Transverse colon (tissue), 4 donors: Measurements from ENCODE around the gene OLFM3.

ENCODE experiments used
- POLR2A ChIP-seq: fragments of 450-650 bp; IDR thresholded peaks from one replicate; pipeline ENCODE4 v1.6.1; 2016; ENCODE audit warnings: antibody characterized with exemption, mild to moderate bottlenecking, moderate library complexity
- POLR2AphosphoS5 ChIP-seq, 3 donors: sonication (generic); formaldehyde crosslinking; IDR thresholded peaks; one replicate each; pipeline ENCODE4 v1.6.1; 2016; ENCODE audit warnings: antibody characterized with exemption in 3 of 3
- TF ChIP-seq, protein P1 (sequence below), 5 experiments: fragments of 200-600 bp in 3 of 5; fragments of 450-650 bp in 2 of 5; sonication (generic) in 3 of 5; IDR thresholded peaks; 1 replicate in 2 of 5; 2 replicates in 3 of 5; pipeline ENCODE4 v1.5.1; 2016 to 2017; ENCODE audit warnings: antibody characterized with exemption in 5 of 5, inconsistent platforms in 3 of 5, mild to moderate bottlenecking in 2 of 5, moderate library complexity in 1 of 5

DNA sequence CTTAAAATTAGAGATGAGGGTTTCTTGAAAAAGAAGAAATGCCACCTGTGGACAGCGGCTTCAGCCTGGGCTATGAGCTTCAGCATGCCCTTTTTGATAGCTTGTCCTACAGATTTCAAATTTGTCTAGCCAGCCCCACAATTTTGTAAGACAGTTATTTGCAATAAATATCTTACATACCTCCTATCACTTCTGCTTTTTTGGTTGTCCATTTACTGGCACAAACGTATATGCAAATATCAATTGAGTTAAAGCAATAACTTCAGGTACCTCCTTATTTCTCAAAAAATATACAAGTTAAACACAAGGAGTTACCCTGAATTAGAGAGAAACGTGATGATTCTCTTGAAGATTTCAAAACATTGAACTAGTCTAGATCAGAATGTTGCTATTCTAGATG is 53.5 kb downstream of the OLFM3 start:
- TF ChIP-seq POLR2A = no peak
- TF ChIP-seq, protein P1, sequence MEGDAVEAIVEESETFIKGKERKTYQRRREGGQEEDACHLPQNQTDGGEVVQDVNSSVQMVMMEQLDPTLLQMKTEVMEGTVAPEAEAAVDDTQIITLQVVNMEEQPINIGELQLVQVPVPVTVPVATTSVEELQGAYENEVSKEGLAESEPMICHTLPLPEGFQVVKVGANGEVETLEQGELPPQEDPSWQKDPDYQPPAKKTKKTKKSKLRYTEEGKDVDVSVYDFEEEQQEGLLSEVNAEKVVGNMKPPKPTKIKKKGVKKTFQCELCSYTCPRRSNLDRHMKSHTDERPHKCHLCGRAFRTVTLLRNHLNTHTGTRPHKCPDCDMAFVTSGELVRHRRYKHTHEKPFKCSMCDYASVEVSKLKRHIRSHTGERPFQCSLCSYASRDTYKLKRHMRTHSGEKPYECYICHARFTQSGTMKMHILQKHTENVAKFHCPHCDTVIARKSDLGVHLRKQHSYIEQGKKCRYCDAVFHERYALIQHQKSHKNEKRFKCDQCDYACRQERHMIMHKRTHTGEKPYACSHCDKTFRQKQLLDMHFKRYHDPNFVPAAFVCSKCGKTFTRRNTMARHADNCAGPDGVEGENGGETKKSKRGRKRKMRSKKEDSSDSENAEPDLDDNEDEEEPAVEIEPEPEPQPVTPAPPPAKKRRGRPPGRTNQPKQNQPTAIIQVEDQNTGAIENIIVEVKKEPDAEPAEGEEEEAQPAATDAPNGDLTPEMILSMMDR (IDR thresholded peaks at IDR 0.05) = no peak
- TF ChIP-seq POLR2AphosphoS5 (IDR thresholded peaks at IDR 0.05) = no peak
